GM12872 (cell line): ENCODE data around the gene MIDN.

ENCODE experiments used
- CTCF ChIP-seq: IDR thresholded peaks from 3 replicates; pipeline ENCODE4 v1.5.1; 2011; ENCODE audit warnings: low read depth, mild to moderate bottlenecking, low read length, moderate library complexity; ENCODE audit not compliant: insufficient read depth

Gene MIDN

GRCh38 chr19:1223018-1223855, 25.1 kb upstream of the MIDN start:
- TF ChIP-seq CTCF = peak; percentile 77

- no peak for TF ChIP-seq CTCF
Measured at GRCh38 chr19:1224047-1224825, 24.1 kb upstream of the MIDN start.

GRCh38 chr19:1224847-1225246, 23.5 kb upstream of the MIDN start:
- TF ChIP-seq CTCF = no peak

GRCh38 chr19:1225440-1226226, 22.8 kb upstream of the MIDN start:
- TF ChIP-seq CTCF = no peak

GRCh38 chr19:1226227-1226518, 22.2 kb upstream of the MIDN start:
- TF ChIP-seq CTCF = no peak

- TF ChIP-seq CTCF = no peak
Measured at GRCh38 chr19:1226522-1227303, 21.7 kb upstream of the MIDN start.
